Retinal pigment epithelial cell (primary cell): Measurements from ENCODE around the gene IFITM5.
"Not testable (repeated sequence)": the region's sequence is repeated elsewhere in the genome, so short reads cannot be mapped to it uniquely, and the experiment has no call there.

Source experiments
- DNase-seq: peaks from one replicate; pipeline ENCODE4 v3.0.0-alpha.2; 2010; ENCODE audit warnings: low read depth
- H3K4me3 ChIP-seq: 2 replicates; pipeline ENCODE4 v1.5.1; 2011; ENCODE audit warnings: mild to moderate bottlenecking, low read length, control low read depth, moderate library complexity
- TF ChIP-seq, protein P1 (sequence below): conservative IDR thresholded peaks from 2 replicates; pipeline ENCODE4 v1.5.1; 2011; ENCODE audit warnings: low read depth, low read length, control low read depth, inconsistent platforms

The IFITM5 gene

GRCh38 chr11:270451-271318 lies 28.6 kb downstream of the IFITM5 start:
- H3K4me3 ChIP-seq: no peak overlapping the region
- DNase-seq: no peak
- TF ChIP-seq, protein P1, sequence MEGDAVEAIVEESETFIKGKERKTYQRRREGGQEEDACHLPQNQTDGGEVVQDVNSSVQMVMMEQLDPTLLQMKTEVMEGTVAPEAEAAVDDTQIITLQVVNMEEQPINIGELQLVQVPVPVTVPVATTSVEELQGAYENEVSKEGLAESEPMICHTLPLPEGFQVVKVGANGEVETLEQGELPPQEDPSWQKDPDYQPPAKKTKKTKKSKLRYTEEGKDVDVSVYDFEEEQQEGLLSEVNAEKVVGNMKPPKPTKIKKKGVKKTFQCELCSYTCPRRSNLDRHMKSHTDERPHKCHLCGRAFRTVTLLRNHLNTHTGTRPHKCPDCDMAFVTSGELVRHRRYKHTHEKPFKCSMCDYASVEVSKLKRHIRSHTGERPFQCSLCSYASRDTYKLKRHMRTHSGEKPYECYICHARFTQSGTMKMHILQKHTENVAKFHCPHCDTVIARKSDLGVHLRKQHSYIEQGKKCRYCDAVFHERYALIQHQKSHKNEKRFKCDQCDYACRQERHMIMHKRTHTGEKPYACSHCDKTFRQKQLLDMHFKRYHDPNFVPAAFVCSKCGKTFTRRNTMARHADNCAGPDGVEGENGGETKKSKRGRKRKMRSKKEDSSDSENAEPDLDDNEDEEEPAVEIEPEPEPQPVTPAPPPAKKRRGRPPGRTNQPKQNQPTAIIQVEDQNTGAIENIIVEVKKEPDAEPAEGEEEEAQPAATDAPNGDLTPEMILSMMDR: no peak

- H3K4me3 ChIP-seq: peak overlapping the region; percentile 39
- TF ChIP-seq, protein P1: no peak
- no peak for DNase-seq
Observed at GRCh38 chr11:269146-269890, 30.0 kb downstream of the IFITM5 start.

- peak overlapping the region; percentile 39 for H3K4me3 ChIP-seq
- not testable (repeated sequence) for DNase-seq
- TF ChIP-seq, protein P1: peak; percentile 42
Observed at GRCh38 chr11:268716-269145, 30.6 kb downstream of the IFITM5 start.

GRCh38 chr11:267491-267994 lies 31.8 kb downstream of the IFITM5 start:
- TF ChIP-seq, protein P1: no peak
- no peak for DNase-seq
- H3K4me3 ChIP-seq: no peak overlapping the region

GRCh38 chr11:266676-267439 lies 32.5 kb downstream of the IFITM5 start:
- no peak for DNase-seq
- H3K4me3 ChIP-seq: no peak overlapping the region
- TF ChIP-seq, protein P1: no peak

- no peak overlapping the region for H3K4me3 ChIP-seq
- DNase-seq: no peak
- TF ChIP-seq, protein P1: no peak
Observed at GRCh38 chr11:261624-262023, 37.7 kb downstream of the IFITM5 start.
